CD4-positive, alpha-beta T cell treated with Interleukin-2 at 100 ng/mL for 4 hours (primary cell): ENCODE measurements around the gene C1QTNF12.

Experiments
- DNase-seq: peaks from one replicate; pipeline ENCODE4 v3.0.0-alpha.2; 2020; ENCODE audit warnings: low spot score

C1QTNF12 gene

DNA sequence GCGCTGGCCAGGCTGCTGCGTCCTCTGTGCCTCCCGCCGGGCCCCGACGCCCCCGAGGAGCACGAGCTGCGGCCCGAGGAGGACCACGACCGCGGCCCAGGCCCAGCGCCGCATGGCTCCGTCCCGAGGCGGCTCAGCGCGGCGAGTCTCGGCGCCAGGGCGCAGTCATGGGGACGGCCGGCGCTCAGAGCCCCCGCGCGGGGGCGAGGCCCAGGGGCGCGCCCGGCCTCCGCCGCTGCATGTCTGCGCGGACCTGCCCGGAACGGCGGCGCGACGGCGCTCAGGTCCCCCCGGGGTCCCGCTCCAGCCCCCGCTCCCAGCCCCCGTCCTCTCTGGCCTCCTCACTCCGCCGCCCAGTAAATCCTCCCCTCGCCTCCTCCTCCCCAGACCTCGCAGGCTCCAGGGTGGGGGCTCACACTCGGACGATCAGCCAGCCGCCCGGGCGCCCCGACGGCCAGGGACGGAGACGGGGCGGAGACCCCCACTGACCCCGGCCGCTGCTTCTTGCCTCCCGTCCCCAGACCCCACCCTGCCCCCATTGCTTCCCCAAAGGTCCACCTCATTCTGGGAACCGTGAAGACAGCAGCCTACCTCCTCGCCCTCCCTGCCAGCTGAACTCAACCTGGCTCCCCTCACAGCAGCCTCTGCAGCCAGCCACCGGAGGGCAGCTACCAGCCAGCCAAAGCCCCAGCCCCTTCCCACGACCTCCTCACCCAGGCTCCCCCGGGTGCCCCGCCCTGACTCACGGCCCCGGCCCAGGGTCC is at the start of gene C1QTNF12:
Gene C1QTNF12 (minus strand): TSS at position 146 of the 764 bp plus-strand sequence. CDS start 32 bp downstream, at position 114.
- DNase-seq = no peak

- DNase-seq = no peak
Observed at GRCh38 chr1:1295154-1295923, 48.8 kb upstream of the C1QTNF12 start.

- DNase-seq = no peak
Observed at GRCh38 chr1:1294250-1294890, 47.8 kb upstream of the C1QTNF12 start.

GRCh38 chr1:1293263-1294249 is 47.0 kb upstream of the C1QTNF12 start:
- DNase-seq = no peak

- no peak for DNase-seq
Observed at GRCh38 chr1:1292851-1293250, 46.3 kb upstream of the C1QTNF12 start.

DNA sequence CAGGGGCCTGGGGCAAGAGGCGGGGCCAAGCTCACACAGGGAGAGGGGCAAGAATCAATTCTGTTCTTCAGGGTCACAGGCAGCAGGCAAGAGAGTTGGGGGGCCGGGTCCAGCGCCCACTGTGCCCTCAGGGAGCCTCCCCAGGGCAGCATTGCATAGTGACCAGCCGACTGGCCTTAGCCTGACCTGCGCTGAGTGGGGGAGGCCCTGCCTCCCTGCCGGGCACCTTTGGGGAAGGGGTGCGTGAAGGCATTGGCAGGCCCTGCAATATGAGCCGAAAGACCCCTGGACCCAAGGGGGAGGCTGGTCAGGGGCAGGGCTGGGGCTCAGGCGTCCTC is 45.9 kb upstream of the C1QTNF12 start:
- DNase-seq = no peak

DNA sequence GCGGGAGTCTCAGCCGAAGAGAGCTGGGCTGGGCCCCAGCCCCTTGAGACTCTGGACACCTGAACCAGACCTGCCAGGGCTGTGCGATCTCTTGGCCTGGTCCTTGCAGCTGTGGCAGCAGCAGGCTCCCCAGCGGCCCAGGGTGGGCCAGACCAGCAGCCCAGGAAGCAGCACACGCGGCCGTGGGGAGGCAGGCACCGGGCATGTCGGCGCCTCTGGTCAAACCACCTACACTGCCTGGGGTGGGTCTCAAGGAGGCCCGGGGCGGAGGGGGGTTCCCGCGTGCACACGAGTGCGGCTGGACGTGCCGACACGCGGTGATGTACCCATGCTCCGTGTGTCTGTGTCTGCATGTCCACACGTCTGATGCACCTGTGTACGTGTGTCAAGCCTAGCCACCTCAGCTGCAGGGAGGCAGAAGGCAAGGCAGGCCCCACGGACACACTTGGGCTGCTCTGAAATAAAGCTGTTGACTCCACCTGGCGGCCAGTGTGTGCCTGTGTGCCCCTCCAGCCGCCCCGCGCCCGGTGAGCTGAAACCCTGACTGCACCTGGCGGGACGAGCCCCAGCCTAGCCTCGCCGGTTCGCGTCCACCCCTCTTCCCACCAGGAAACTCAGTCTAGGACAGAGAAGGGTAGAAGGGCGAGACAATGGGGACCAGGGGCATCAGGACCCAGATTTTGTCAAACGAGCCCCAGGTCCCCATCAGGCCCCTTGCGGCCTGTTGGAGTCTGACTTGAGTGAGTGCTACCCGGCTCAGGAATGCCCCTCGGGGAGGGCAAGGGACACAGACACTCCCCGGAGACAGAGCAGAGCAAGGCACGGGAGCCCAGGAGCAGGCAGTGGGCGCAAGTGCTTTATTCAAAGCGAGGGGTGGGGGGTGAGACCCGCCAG is 45.3 kb upstream of the C1QTNF12 start:
- DNase-seq = peak; percentile 74

GRCh38 chr1:1291023-1291528 is 44.6 kb upstream of the C1QTNF12 start:
- DNase-seq = no peak

DNA sequence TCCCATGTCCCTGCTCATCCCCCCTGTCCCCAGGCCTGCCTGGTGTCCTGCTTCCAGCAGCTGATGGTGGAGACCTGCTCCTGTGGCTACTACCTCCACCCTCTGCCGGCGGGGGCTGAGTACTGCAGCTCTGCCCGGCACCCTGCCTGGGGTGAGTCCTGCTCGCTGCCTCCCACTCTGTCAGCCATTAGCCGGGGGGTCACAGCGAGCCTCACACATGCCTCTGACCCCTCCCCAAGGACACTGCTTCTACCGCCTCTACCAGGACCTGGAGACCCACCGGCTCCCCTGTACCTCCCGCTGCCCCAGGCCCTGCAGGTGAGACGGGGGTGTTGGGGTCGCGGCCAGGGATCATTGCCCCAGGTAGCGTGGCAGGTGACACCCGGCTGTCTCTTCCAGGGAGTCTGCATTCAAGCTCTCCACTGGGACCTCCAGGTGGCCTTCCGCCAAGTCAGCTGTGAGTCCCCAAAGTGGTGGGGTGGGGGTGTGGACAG is 43.8 kb upstream of the C1QTNF12 start:
- DNase-seq = peak; percentile 74

GRCh38 chr1:1287288-1288110 is 41.0 kb upstream of the C1QTNF12 start:
- no peak for DNase-seq

DNA sequence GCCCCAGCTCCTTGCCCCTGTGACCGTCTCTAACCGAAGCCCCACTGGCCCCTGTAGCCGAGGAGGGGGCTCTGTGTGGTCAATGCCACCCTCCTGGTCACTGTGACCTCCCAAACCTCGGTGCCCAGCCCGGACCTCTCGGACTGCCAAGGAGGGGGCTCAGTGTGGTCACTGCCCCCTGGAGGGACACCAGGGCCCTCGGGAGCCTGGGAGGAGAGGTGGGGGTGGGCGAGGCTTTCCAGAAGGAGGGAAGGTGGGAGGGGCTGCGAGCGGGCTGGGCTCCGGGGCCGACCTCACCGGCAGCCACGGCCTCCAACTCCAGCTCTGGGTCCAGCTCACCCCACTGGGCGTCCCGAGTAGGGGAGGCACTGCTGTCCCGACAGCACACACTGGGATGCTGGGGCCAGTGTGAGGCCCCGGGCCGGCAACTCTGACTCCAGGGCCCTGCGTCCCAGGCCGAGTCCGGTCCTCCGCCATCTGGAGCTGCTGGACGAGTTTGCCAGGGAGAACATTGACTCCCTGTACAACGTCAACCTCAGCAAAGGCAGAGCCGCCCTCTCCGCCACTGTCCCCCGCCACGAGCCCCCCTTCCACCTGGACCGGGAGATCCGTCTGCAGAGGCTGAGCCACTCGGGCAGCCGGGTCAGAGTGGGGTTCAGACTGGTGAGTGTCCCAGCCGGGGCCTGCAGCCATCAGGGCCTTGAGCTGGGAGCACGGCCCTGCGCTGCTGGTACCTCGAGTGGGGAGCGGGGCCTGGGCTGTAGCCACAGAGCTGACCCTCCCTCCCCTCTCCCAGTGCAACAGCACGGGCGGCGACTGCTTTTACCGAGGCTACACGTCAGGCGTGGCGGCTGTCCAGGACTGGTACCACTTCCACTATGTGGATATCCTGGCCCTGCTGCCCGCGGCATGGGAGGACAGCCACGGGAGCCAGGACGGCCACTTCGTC is 40.1 kb upstream of the C1QTNF12 start:
- no peak for DNase-seq

DNA sequence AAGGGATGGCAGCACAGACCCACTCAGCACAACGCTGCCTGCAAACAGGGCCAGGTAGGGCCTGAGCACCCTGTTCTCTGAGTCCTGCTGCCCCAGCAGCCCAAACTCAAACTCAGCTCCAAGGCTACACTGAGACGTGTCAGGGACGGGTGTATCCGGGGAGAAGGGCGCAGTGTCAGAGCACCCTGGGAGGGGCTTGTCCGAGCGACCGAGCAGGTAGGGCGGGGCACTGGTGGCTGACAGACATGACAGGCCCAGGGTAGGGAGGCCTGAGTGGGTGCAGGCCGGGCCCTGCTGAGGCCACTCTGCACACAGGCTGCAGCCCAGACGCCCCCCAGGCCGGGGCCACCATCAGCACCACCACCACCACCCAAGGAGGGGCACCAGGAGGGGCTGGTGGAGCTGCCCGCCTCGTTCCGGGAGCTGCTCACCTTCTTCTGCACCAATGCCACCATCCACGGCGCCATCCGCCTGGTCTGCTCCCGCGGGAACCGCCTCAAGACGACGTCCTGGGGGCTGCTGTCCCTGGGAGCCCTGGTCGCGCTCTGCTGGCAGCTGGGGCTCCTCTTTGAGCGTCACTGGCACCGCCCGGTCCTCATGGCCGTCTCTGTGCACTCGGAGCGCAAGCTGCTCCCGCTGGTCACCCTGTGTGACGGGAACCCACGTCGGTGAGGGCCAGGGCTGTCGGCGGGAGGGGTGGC is 39.2 kb upstream of the C1QTNF12 start:
- no peak for DNase-seq

DNA sequence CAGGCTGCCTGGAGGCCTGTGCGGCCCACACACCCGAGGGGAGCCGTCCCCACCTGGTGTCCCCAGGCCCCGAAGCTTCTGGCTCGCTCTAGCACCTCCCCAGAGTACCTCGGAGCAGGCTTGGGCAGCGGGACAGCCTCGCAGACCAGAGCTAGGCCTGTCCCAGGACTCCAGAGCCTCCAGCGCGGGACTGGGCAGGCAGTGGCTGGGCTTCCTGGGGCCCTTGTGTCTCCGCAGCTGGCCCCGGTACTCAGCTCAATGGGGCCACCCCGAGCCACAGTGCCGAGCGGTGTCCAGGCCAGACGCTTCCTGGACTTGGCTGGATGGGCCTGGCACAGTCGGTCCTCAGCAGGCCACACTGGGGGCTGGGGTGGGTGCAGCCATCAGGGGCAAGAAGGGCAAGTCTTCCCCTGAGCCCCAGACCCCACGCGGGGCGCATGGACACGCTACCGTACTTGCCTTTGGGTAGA is 38.6 kb upstream of the C1QTNF12 start:
- no peak for DNase-seq

DNA sequence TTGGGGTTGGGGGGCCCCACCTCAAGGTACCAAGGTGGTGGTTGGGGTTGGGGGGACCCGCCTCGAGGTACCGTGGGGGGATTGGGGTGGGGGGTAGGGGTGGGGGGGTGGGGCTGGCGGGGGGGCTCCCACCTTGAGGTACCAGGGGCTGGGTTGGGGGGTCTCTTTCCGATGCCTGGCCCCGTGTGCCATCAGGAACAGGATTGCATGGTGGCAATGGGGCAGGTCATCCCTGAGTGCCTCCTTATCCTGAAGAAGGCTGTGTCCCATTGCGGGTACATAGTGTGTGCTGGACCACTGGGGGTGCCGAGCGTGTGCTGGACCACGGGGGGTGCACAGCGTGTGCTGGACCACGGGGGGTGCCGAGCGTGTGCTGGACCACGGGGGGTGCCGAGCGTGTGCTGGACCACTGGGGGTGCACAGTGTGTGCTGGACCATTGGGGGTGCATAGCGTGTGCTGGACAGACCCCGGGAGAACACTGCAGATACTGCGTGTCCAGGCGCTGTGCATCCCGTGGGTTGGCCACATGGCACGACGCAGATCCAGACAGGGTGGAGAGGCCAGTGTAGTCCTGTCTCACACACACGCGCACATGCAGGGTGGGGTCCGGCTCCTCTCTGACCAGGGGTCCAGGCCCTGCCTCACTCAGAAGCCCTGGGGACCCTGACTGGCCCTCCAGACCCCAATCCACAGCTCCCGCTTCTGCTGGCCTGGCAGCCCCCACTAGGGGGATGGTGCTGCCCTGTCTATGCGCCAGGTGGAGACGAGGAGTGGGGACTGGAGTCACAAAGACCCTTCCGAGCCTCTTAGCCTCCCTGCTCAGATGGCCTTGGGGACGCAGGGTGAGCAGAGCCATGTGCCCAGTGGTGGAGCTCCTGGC is 37.9 kb upstream of the C1QTNF12 start:
- no peak for DNase-seq

GRCh38 chr1:1283821-1284220 is 37.3 kb upstream of the C1QTNF12 start:
- no peak for DNase-seq

DNA sequence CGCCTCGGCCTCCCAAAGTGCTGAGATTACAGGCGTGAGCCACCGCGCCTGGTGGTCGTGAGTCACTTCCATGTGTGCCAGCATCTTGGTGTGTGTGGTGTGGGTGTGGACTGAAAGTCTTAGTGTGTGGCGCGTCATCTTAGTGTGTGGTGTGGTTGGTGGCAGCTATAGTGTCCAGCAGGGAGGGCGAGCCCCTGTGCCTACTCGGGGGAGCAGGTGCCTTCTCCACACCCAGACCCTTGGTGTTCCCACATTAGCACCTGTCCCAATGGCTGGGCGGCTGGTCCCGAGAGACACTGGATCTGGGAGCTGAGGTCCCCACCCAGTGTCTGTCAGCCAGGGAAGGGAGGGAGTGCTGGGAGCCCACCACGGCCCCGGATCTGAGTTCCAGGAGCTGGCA is 36.5 kb upstream of the C1QTNF12 start:
- no peak for DNase-seq
